ENCODE measurements around the gene ATMIN.

- TF ChIP-seq, protein P1, sequence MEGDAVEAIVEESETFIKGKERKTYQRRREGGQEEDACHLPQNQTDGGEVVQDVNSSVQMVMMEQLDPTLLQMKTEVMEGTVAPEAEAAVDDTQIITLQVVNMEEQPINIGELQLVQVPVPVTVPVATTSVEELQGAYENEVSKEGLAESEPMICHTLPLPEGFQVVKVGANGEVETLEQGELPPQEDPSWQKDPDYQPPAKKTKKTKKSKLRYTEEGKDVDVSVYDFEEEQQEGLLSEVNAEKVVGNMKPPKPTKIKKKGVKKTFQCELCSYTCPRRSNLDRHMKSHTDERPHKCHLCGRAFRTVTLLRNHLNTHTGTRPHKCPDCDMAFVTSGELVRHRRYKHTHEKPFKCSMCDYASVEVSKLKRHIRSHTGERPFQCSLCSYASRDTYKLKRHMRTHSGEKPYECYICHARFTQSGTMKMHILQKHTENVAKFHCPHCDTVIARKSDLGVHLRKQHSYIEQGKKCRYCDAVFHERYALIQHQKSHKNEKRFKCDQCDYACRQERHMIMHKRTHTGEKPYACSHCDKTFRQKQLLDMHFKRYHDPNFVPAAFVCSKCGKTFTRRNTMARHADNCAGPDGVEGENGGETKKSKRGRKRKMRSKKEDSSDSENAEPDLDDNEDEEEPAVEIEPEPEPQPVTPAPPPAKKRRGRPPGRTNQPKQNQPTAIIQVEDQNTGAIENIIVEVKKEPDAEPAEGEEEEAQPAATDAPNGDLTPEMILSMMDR (IDR thresholded peaks at IDR 0.05 in 8 of 11, conservative IDR thresholded peaks at IDR 0.05 in 3 of 11): no peak
- no peak for TF ChIP-seq POLR2AphosphoS5 (IDR thresholded peaks at IDR 0.05)
- TF ChIP-seq POLR2A (IDR thresholded peaks at IDR 0.05): no peak
Measured at GRCh38 chr16:81018496-81018895, 17.1 kb upstream of the ATMIN start.

All from spleen (tissue), 7 donors.